Left hindlimb (tissue), 1 donor: ENCODE measurements around the gene MPV17L.
A peak's percentile ranks its signal among the peaks of the same experiment; 100 is the strongest.
"Not testable (repeated sequence)": the region's sequence is repeated elsewhere in the genome, so short reads cannot be mapped to it uniquely, and the experiment has no call there.

Source experiments
- DNase-seq: peaks from one replicate; pipeline ENCODE4 v3.0.0-alpha.2; 2018

The MPV17L gene

GRCh38 chr16:15395631-15396508 is at the start of gene MPV17L:
TSS of gene MPV17L (plus strand) at chr16:15395754. CDS start at chr16:15395898, 144 bp downstream.
- peak; percentile 53 for DNase-seq

- not testable (repeated sequence) for DNase-seq
Observed at GRCh38 chr16:15348721-15349120, 46.8 kb upstream of the MPV17L start.

- not testable (repeated sequence) for DNase-seq
Observed at GRCh38 chr16:15351251-15351650, 44.3 kb upstream of the MPV17L start.

- not testable (repeated sequence) for DNase-seq
Observed at GRCh38 chr16:15351745-15352144, 43.8 kb upstream of the MPV17L start.

GRCh38 chr16:15352852-15353251 is 42.7 kb upstream of the MPV17L start:
- not testable (repeated sequence) for DNase-seq

- DNase-seq: not testable (repeated sequence)
Observed at GRCh38 chr16:15354846-15355245, 40.7 kb upstream of the MPV17L start.

- not testable (repeated sequence) for DNase-seq
Observed at GRCh38 chr16:15357495-15357894, 38.1 kb upstream of the MPV17L start.

- not testable (repeated sequence) for DNase-seq
Observed at GRCh38 chr16:15378194-15378593, 17.4 kb upstream of the MPV17L start, which contains the start of gene NPIPA5. TSS of gene NPIPA5 (minus strand) at chr16:15378294. CDS start at chr16:15378294, 0 bp downstream.

GRCh38 chr16:15382810-15383209 is 12.7 kb upstream of the MPV17L start:
- not testable (repeated sequence) for DNase-seq

- not testable (repeated sequence) for DNase-seq
Observed at GRCh38 chr16:15388060-15388459, 7.5 kb upstream of the MPV17L start.

- not testable (repeated sequence) for DNase-seq
Observed at GRCh38 chr16:15389916-15390315, 5.6 kb upstream of the MPV17L start.

- not testable (repeated sequence) for DNase-seq
Observed at GRCh38 chr16:15393025-15393424, 2.5 kb upstream of the MPV17L start.

- DNase-seq: not testable (repeated sequence)
Observed at GRCh38 chr16:15396509-15396829, 915 bp downstream of the MPV17L start.

GRCh38 chr16:15396948-15397594 is 1.5 kb downstream of the MPV17L start:
- no peak for DNase-seq

- DNase-seq: no peak
Observed at GRCh38 chr16:15398618-15399316, 3.2 kb downstream of the MPV17L start.

- no peak for DNase-seq
Observed at GRCh38 chr16:15399317-15399716, 3.8 kb downstream of the MPV17L start.

- DNase-seq: not testable (repeated sequence)
Observed at GRCh38 chr16:15400314-15400713, 4.8 kb downstream of the MPV17L start.

GRCh38 chr16:15401972-15402371 is 6.4 kb downstream of the MPV17L start:
- no peak for DNase-seq

- DNase-seq: no peak
Observed at GRCh38 chr16:15403392-15403995, 7.9 kb downstream of the MPV17L start.

- DNase-seq: not testable (repeated sequence)
Observed at GRCh38 chr16:15404091-15404490, 8.5 kb downstream of the MPV17L start.

GRCh38 chr16:15404792-15405191 is 9.2 kb downstream of the MPV17L start:
- DNase-seq: no peak

GRCh38 chr16:15407756-15408155 is 12.2 kb downstream of the MPV17L start:
- not testable (repeated sequence) for DNase-seq

- DNase-seq: not testable (repeated sequence)
Observed at GRCh38 chr16:15409476-15409875, 13.9 kb downstream of the MPV17L start.
